ENCODE data around the gene PLD6.
"Not testable (repeated sequence)": the region's sequence is repeated elsewhere in the genome, so short reads cannot be mapped to it uniquely, and the experiment has no call there.

The PLD6 gene

GRCh38 chr17:17203173-17203730, 2.9 kb downstream of the PLD6 start:
- Histone ChIP-seq H3K9ac (peak overlapping the region; percentile 85; the same call in 1 of the 2 replicates), H3K36me3 (peaks cover 33% of the 10 kb centered on the region), H3K4me2 (peak overlapping the region; percentile 99), H3K27ac (peak overlapping the region; percentile 96), H3K9me3 (no peaks in the 10 kb centered on the region), H3K4me3 (peak overlapping the region; percentile 71), H4K20me1 (peaks cover 56% of the 10 kb centered on the region), H3K27me3 (no peaks in the 10 kb centered on the region), H3K4me1 (peaks cover 85% of the 10 kb centered on the region)
- no peak for TF ChIP-seq Cebpa-rat (IDR thresholded peaks at IDR 0.05)

- Histone ChIP-seq H3K9ac (no peak overlapping the region), H4K20me1 (peaks cover 65% of the 10 kb centered on the region), H3K4me2 (peak overlapping the region; percentile 21; the same call in 1 of the 2 replicates)
These were observed 4.2 kb downstream of the PLD6 start for GRCh38 chr17:17201907-17202306.

GRCh38 chr17:17201271-17201670, 4.9 kb downstream of the PLD6 start:
- H3K9ac ChIP-seq = peak overlapping the region; percentile 53; the same call in 1 of the 2 replicates
- TF ChIP-seq Cebpa-rat (IDR thresholded peaks at IDR 0.05) = no peak
- no peaks in the 10 kb centered on the region for H3K9me3 ChIP-seq
- no peak overlapping the region for H3K4me3 ChIP-seq
- no peaks in the 10 kb centered on the region for H3K27me3 ChIP-seq
- H3K36me3 ChIP-seq = peaks cover 49% of the 10 kb centered on the region
- no peak overlapping the region; the same call in 1 of the 2 replicates for H3K27ac ChIP-seq
- peaks cover 70% of the 10 kb centered on the region for H4K20me1 ChIP-seq
- H3K4me1 ChIP-seq = peaks cover 90% of the 10 kb centered on the region
- peak overlapping the region; percentile 80 for H3K4me2 ChIP-seq

More at GRCh38 chr17:17201907-17202306, 4.2 kb downstream of the PLD6 start:
- Histone ChIP-seq H3K27ac (peak overlapping the region; percentile 20; the same call in 1 of the 2 replicates), H3K4me3 (no peak overlapping the region), H3K4me1 (peaks cover 95% of the 10 kb centered on the region), H3K9me3 (no peaks in the 10 kb centered on the region), H3K27me3 (no peaks in the 10 kb centered on the region), H3K36me3 (peaks cover 43% of the 10 kb centered on the region)
- no peak for TF ChIP-seq Cebpa-rat (IDR thresholded peaks at IDR 0.05)

- H3K27ac ChIP-seq = peak overlapping the region; percentile 62
- H3K36me3 ChIP-seq = peaks cover 49% of the 10 kb centered on the region
- H3K9me3 ChIP-seq = no peaks in the 10 kb centered on the region
- H3K27me3 ChIP-seq = no peaks in the 10 kb centered on the region
- TF ChIP-seq Cebpa-rat (IDR thresholded peaks at IDR 0.05) = no peak
- H3K4me1 ChIP-seq = peaks cover 88% of the 10 kb centered on the region
- H3K4me3 ChIP-seq = no peak overlapping the region
- H3K9ac ChIP-seq = peak overlapping the region; percentile 53; the same call in 1 of the 2 replicates
- peaks cover 70% of the 10 kb centered on the region for H4K20me1 ChIP-seq
- peak overlapping the region; percentile 80 for H3K4me2 ChIP-seq
These were observed 5.3 kb downstream of the PLD6 start for GRCh38 chr17:17200831-17201230.

- Histone ChIP-seq H4K20me1 (peaks cover 70% of the 10 kb centered on the region), H3K9ac (peak overlapping the region; percentile 53), H3K27ac (peak overlapping the region; percentile 62), H3K36me3 (peaks cover 49% of the 10 kb centered on the region), H3K27me3 (no peaks in the 10 kb centered on the region), H3K4me1 (peaks cover 87% of the 10 kb centered on the region), H3K4me3 (no peak overlapping the region), H3K4me2 (peak overlapping the region; percentile 80), H3K9me3 (no peaks in the 10 kb centered on the region)
- no peak for TF ChIP-seq Cebpa-rat (IDR thresholded peaks at IDR 0.05)
These were observed 5.8 kb downstream of the PLD6 start for GRCh38 chr17:17200311-17200710.

- H4K20me1 ChIP-seq = peaks cover 59% of the 10 kb centered on the region
- no peaks in the 10 kb centered on the region for H3K9me3 ChIP-seq
- H3K4me3 ChIP-seq = no peak overlapping the region
- peaks cover 80% of the 10 kb centered on the region for H3K4me1 ChIP-seq
- no peaks in the 10 kb centered on the region for H3K27me3 ChIP-seq
- peak overlapping the region; percentile 80; the same call in 1 of the 2 replicates for H3K4me2 ChIP-seq
- no peak for TF ChIP-seq Cebpa-rat (IDR thresholded peaks at IDR 0.05)
- H3K36me3 ChIP-seq = peaks cover 44% of the 10 kb centered on the region
- no peak overlapping the region for H3K9ac ChIP-seq
- no peak overlapping the region for H3K27ac ChIP-seq
These were observed 7.9 kb downstream of the PLD6 start for GRCh38 chr17:17198281-17198680.

GRCh38 chr17:17196776-17197175, 9.4 kb downstream of the PLD6 start:
- H4K20me1 ChIP-seq = peaks cover 44% of the 10 kb centered on the region
- H3K4me1 ChIP-seq = peaks cover 78% of the 10 kb centered on the region
- H3K36me3 ChIP-seq = peaks cover 29% of the 10 kb centered on the region
- no peak overlapping the region for H3K4me2 ChIP-seq
- TF ChIP-seq Cebpa-rat (IDR thresholded peaks at IDR 0.05) = no peak
- H3K9ac ChIP-seq = no peak overlapping the region
- no peak overlapping the region for H3K27ac ChIP-seq
- H3K4me3 ChIP-seq = no peak overlapping the region
- H3K9me3 ChIP-seq = no peaks in the 10 kb centered on the region
- H3K27me3 ChIP-seq = no peaks in the 10 kb centered on the region

GRCh38 chr17:17195466-17195865, 10.7 kb downstream of the PLD6 start:
- H3K9ac ChIP-seq, H3K27ac ChIP-seq, H3K27me3 ChIP-seq, H3K4me3 ChIP-seq, H3K4me2 ChIP-seq, H3K9me3 ChIP-seq: not testable (repeated sequence)
- Histone ChIP-seq H3K4me1 (peaks cover 78% of the 10 kb centered on the region), H3K36me3 (peaks cover 17% of the 10 kb centered on the region; the same call in 1 of the 2 replicates), H4K20me1 (peaks cover 37% of the 10 kb centered on the region)

- no peak overlapping the region for H3K27ac ChIP-seq
- no peak overlapping the region for H3K4me3 ChIP-seq
- H4K20me1 ChIP-seq = peaks cover 13% of the 10 kb centered on the region; the same call in 1 of the 2 replicates
- H3K4me2 ChIP-seq = peak overlapping the region; percentile 53
- H3K4me1 ChIP-seq = peaks cover 78% of the 10 kb centered on the region
- no peak for TF ChIP-seq Cebpa-rat (IDR thresholded peaks at IDR 0.05)
- H3K9ac ChIP-seq = no peak overlapping the region
- no peaks in the 10 kb centered on the region for H3K9me3 ChIP-seq
- H3K27me3 ChIP-seq = no peaks in the 10 kb centered on the region
- peaks cover 40% of the 10 kb centered on the region for H3K36me3 ChIP-seq
These were observed 14.2 kb downstream of the PLD6 start for GRCh38 chr17:17191961-17192381.

- Histone ChIP-seq H3K4me2 (peak overlapping the region; percentile 53), H3K4me1 (peaks cover 84% of the 10 kb centered on the region), H4K20me1 (peaks cover 7% of the 10 kb centered on the region; the same call in 1 of the 2 replicates), H3K9ac (0 out of 2 replicates have a peak overlapping the region, but pooled peaks have one; percentile 21), H3K9me3 (no peaks in the 10 kb centered on the region), H3K27me3 (no peaks in the 10 kb centered on the region), H3K27ac (peak overlapping the region; percentile 29; the same call in 1 of the 2 replicates), H3K4me3 (no peak overlapping the region), H3K36me3 (peaks cover 34% of the 10 kb centered on the region)
- TF ChIP-seq Cebpa-rat (IDR thresholded peaks at IDR 0.05) = no peak
These were observed 14.8 kb downstream of the PLD6 start for GRCh38 chr17:17191346-17191792.

All from BLaER1 (cell line).